WTC11 (cell line): ENCODE results near the gene ATXN7L3B. TPM values are rescaled to one million over a fixed set of nuclear protein-coding genes. Genes with fewer than 3 reads are reported as not detected.

ENCODE experiments used
- ATAC-seq: fragments of 200-7000 bp; cut with Tn5 transposase; 2 replicates; pipeline ENCODE4 v1.10.0; 2021; ENCODE audit warnings: mild to moderate bottlenecking, moderate library complexity
- CTCF ChIA-PET: fragments of 300-600 bp; sonication (Branson Sonifier 250); formaldehyde crosslinking; loops from one replicate; lab custom pipeline; 2021; ENCODE audit warnings: antibody characterized with exemption; lab: Charles Lee
- POLR2A ChIA-PET: fragments of 350-600 bp; sonication (Branson Sonifier 250); formaldehyde crosslinking; loops from one replicate; lab custom pipeline; 2021; ENCODE audit warnings: antibody characterized with exemption; lab: Charles Lee
- DNase-seq: peaks from one replicate; pipeline ENCODE4 v3.0.0; 2021; ENCODE audit warnings: low spot score
- H3K27ac Mint-ChIP-seq: 2 replicates; pipeline ENCODE4 v1.8.0; 2021; ENCODE audit warnings: mixed read lengths
- H3K27me3 Mint-ChIP-seq: 2 replicates; pipeline ENCODE4 v1.8.0; 2021; ENCODE audit warnings: low read depth, mild to moderate bottlenecking, moderate library complexity, mixed read lengths
- H3K36me3 Mint-ChIP-seq: 2 replicates; pipeline ENCODE4 v1.8.0; 2021; ENCODE audit warnings: mixed read lengths
- H3K4me1 Mint-ChIP-seq: 2 replicates; pipeline ENCODE4 v1.8.0; 2022; ENCODE audit warnings: mixed read lengths
- H3K4me3 Mint-ChIP-seq: 2 replicates; pipeline ENCODE4 v1.8.0; 2021; ENCODE audit warnings: mild to moderate bottlenecking, moderate library complexity, mixed read lengths
- H3K9me3 Mint-ChIP-seq: 2 replicates; pipeline ENCODE4 v1.8.0; 2021; ENCODE audit warnings: mixed read lengths
- HMGA2 ChIP-seq: fragments of 250-450 bp; sonication (Bioruptor Pico); IDR thresholded peaks from 2 replicates; pipeline ENCODE4 v1.4.0; 2021; ENCODE audit warnings: mild to moderate bottlenecking, moderate library complexity
- HMGXB4 ChIP-seq: sonication (generic); formaldehyde crosslinking; IDR thresholded peaks from 2 replicates; pipeline ENCODE4 v1.8.1; 2023; ENCODE audit warnings: mild to moderate bottlenecking, moderate library complexity, missing genetic modification reagents
- JAZF1 ChIP-seq: fragments of 250-450 bp; sonication (Bioruptor Pico); IDR thresholded peaks from 2 replicates; pipeline ENCODE4 v1.9.0; 2021; ENCODE audit warnings: moderate library complexity, mild to moderate bottlenecking, inconsistent platforms
- KAT7 ChIP-seq: sonication (generic); formaldehyde crosslinking; IDR thresholded peaks from 2 replicates; pipeline ENCODE4 v1.8.1; 2023; ENCODE audit warnings: missing genetic modification reagents, mild to moderate bottlenecking, borderline replicate concordance
- MYBL2 ChIP-seq: sonication (generic); formaldehyde crosslinking; IDR thresholded peaks from 2 replicates; pipeline ENCODE4 v1.8.1; 2023; ENCODE audit warnings: mild to moderate bottlenecking, moderate library complexity, missing genetic modification reagents
- NR3C1 ChIP-seq: sonication (generic); formaldehyde crosslinking; conservative IDR thresholded peaks from 2 replicates; pipeline ENCODE4 v1.8.1; 2023; ENCODE audit warnings: low read depth, mild to moderate bottlenecking, missing genetic modification reagents
- PRDM15 ChIP-seq: sonication (generic); formaldehyde crosslinking; IDR thresholded peaks from 2 replicates; pipeline ENCODE4 v1.8.0; 2022; ENCODE audit warnings: missing genetic modification reagents
- RELA ChIP-seq: sonication (generic); formaldehyde crosslinking; IDR thresholded peaks from 2 replicates; pipeline ENCODE4 v1.8.1; 2022; ENCODE audit warnings: missing genetic modification reagents, mild to moderate bottlenecking, borderline replicate concordance
- SMAD3 ChIP-seq: sonication (generic); formaldehyde crosslinking; IDR thresholded peaks from 2 replicates; pipeline ENCODE4 v1.8.0; 2022; ENCODE audit warnings: missing genetic modification reagents, mild to moderate bottlenecking, borderline replicate concordance
- SMAD4 ChIP-seq: sonication (generic); formaldehyde crosslinking; IDR thresholded peaks from 2 replicates; pipeline ENCODE4 v1.8.0; 2022; ENCODE audit warnings: mild to moderate bottlenecking, missing genetic modification reagents
- SOX15 ChIP-seq: fragments of 250-450 bp; sonication (Bioruptor Pico); IDR thresholded peaks from 2 replicates; pipeline ENCODE4 v1.9.0; 2021; ENCODE audit warnings: mild to moderate bottlenecking
- SP1 ChIP-seq: sonication (generic); formaldehyde crosslinking; conservative IDR thresholded peaks from 2 replicates; pipeline ENCODE4 v1.8.1; 2022; ENCODE audit warnings: missing genetic modification reagents
- ZMAT4 ChIP-seq: fragments of 250-450 bp; sonication (Bioruptor Pico); IDR thresholded peaks from 2 replicates; pipeline ENCODE4 v1.9.0; 2021; ENCODE audit warnings: mild to moderate bottlenecking
- ZNF423 ChIP-seq: fragments of 250-450 bp; sonication (Bioruptor Pico); IDR thresholded peaks from 2 replicates; pipeline ENCODE4 v2.1.2; 2022; ENCODE audit warnings: mild to moderate bottlenecking, moderate library complexity
- ZNF671 ChIP-seq: fragments of 250-450 bp; sonication (Bioruptor Pico); IDR thresholded peaks from 2 replicates; pipeline ENCODE4 v1.8.0; 2021; ENCODE audit warnings: mild to moderate bottlenecking
- total RNA-seq: library from RNA; stranded (reverse); gene quantifications from 3 replicates; pipeline ENCODE4 v1.2.3, GENCODE V29; 2021
- TF ChIP-seq, protein P1 (sequence below): sonication (generic); formaldehyde crosslinking; IDR thresholded peaks from 2 replicates; pipeline ENCODE4 v1.8.1; 2022; ENCODE audit warnings: mild to moderate bottlenecking, moderate library complexity, missing genetic modification reagents
- TF ChIP-seq, protein P2 (sequence below): sonication (generic); formaldehyde crosslinking; IDR thresholded peaks from 2 replicates; pipeline ENCODE4 v1.8.1; 2022; ENCODE audit warnings: low read depth, mild to moderate bottlenecking, moderate library complexity, missing genetic modification reagents, borderline replicate concordance
- TF ChIP-seq, protein P3 (sequence below): sonication (generic); formaldehyde crosslinking; IDR thresholded peaks from 2 replicates; pipeline ENCODE4 v1.8.1; 2023; ENCODE audit warnings: mild to moderate bottlenecking, missing genetic modification reagents
- TF ChIP-seq, protein P4 (sequence below): fragments of 250-450 bp; sonication (Bioruptor Pico); IDR thresholded peaks from 2 replicates; pipeline ENCODE4 v1.9.0; 2021; ENCODE audit warnings: moderate library complexity, mild to moderate bottlenecking, inconsistent platforms, borderline replicate concordance

The ATXN7L3B gene
- total RNA-seq, 1 experiment from 2014 or later = 36.3 TPM

GRCh38 chr12:74539765-74540526 is 2.3 kb downstream of the ATXN7L3B start (continued):
- TF ChIP-seq, protein P1, sequence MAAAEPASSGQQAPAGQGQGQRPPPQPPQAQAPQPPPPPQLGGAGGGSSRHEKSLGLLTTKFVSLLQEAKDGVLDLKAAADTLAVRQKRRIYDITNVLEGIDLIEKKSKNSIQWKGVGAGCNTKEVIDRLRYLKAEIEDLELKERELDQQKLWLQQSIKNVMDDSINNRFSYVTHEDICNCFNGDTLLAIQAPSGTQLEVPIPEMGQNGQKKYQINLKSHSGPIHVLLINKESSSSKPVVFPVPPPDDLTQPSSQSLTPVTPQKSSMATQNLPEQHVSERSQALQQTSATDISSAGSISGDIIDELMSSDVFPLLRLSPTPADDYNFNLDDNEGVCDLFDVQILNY (CRISPR knock-in tag) = no peak
- TF ChIP-seq HMGXB4 (CRISPR knock-in tag) = no peak
- no peak for TF ChIP-seq HMGA2 (CRISPR knock-in tag)

- Mint-ChIP-seq H3K27ac (peak overlapping the region; percentile 41; the same call in 1 of the 2 replicates), H3K9me3 (no peaks in the 10 kb centered on the region), H3K36me3 (peaks cover 10% of the 10 kb centered on the region; the same call in 1 of the 2 replicates), H3K27me3 (no peaks in the 10 kb centered on the region), H3K4me3 (peak overlapping the region; percentile 97), H3K4me1 (peaks cover 56% of the 10 kb centered on the region)
- ChIA-PET CTCF (interaction anchor here (1.0 kb wide), 1 partner anchor 106 kb away, joined by 3 read pairs; no protein-coding TSS in a partner anchor), POLR2A (no interaction called here)
- DNase-seq (peak; percentile 25), ATAC-seq (peak; percentile 36)
- no peak for TF ChIP-seq SMAD4 (CRISPR knock-in tag)
- TF ChIP-seq SP1 (CRISPR knock-in tag) = 0 out of 2 replicates have a peak, but pooled peaks have one; percentile 27
These were observed 3.4 kb downstream of the ATXN7L3B start for GRCh38 chr12:74541074-74541473.

DNA sequence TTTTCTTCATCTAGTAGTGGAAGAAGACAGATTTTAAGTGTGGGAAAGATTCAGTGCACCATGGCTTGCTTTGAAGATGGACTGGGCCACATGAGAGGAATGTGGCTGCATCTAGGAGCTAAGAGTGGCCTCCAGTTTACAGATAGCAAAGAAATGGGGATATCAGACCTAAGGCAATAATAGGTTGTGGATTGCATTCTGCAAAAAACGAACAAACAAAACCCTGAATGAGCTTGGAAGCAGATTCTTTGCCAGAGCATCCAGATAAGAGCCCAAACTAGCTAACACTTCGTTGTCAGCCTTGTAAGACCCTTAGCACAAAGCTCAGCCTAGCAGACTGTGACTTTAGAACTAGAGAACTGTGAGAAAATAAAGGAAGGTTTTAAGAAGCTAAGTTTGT is 9.6 kb downstream of the ATXN7L3B start:
- Mint-ChIP-seq H3K4me3 (no peak overlapping the region), H3K27me3 (no peaks in the 10 kb centered on the region), H3K9me3 (no peaks in the 10 kb centered on the region), H3K4me1 (peaks cover 13% of the 10 kb centered on the region), H3K36me3 (no peaks in the 10 kb centered on the region), H3K27ac (peak overlapping the region; percentile 17; the same call in 1 of the 2 replicates)
- no peak for TF ChIP-seq SMAD3 (CRISPR knock-in tag)
- TF ChIP-seq, protein P2, sequence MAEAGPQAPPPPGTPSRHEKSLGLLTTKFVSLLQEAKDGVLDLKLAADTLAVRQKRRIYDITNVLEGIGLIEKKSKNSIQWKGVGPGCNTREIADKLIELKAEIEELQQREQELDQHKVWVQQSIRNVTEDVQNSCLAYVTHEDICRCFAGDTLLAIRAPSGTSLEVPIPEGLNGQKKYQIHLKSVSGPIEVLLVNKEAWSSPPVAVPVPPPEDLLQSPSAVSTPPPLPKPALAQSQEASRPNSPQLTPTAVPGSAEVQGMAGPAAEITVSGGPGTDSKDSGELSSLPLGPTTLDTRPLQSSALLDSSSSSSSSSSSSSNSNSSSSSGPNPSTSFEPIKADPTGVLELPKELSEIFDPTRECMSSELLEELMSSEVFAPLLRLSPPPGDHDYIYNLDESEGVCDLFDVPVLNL (CRISPR knock-in tag) = no peak
- no peak for TF ChIP-seq SOX15 (CRISPR knock-in tag)
- TF ChIP-seq RELA (CRISPR knock-in tag) = no peak
- TF ChIP-seq, protein P3, sequence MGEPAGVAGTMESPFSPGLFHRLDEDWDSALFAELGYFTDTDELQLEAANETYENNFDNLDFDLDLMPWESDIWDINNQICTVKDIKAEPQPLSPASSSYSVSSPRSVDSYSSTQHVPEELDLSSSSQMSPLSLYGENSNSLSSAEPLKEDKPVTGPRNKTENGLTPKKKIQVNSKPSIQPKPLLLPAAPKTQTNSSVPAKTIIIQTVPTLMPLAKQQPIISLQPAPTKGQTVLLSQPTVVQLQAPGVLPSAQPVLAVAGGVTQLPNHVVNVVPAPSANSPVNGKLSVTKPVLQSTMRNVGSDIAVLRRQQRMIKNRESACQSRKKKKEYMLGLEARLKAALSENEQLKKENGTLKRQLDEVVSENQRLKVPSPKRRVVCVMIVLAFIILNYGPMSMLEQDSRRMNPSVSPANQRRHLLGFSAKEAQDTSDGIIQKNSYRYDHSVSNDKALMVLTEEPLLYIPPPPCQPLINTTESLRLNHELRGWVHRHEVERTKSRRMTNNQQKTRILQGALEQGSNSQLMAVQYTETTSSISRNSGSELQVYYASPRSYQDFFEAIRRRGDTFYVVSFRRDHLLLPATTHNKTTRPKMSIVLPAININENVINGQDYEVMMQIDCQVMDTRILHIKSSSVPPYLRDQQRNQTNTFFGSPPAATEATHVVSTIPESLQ (CRISPR knock-in tag) = no peak
- TF ChIP-seq ZNF423 = no peak
- no peak for TF ChIP-seq ZMAT4 (CRISPR knock-in tag)
- no peak for TF ChIP-seq ZNF671 (CRISPR knock-in tag)
- TF ChIP-seq NR3C1 (CRISPR knock-in tag) = no peak
- TF ChIP-seq, protein P4, sequence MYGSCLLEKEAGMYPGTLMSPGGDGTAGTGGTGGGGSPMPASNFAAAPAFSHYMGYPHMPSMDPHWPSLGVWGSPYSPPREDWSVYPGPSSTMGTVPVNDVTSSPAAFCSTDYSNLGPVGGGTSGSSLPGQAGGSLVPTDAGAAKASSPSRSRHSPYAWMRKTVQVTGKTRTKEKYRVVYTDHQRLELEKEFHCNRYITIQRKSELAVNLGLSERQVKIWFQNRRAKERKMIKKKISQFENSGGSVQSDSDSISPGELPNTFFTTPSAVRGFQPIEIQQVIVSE (CRISPR knock-in tag) = no peak
- no peak for TF ChIP-seq HMGXB4 (CRISPR knock-in tag)
- TF ChIP-seq HMGA2 (CRISPR knock-in tag) = no peak
- TF ChIP-seq JAZF1 = no peak
- TF ChIP-seq KAT7 (CRISPR knock-in tag) = no peak
- no peak for TF ChIP-seq PRDM15
- no peak for TF ChIP-seq MYBL2 (CRISPR knock-in tag)
- no peak for ATAC-seq
- ChIA-PET CTCF (interaction anchor here (0.6 kb wide), 1 partner anchor 466 kb away, joined by 3 read pairs; no protein-coding TSS in a partner anchor), POLR2A (interaction anchor here (1.2 kb wide), 1 partner anchor 9 kb away, joined by 8 read pairs; the partner anchor contains the start of gene ATXN7L3B)
- DNase-seq = no peak
